Omental fat pad (tissue), 4 donors: ENCODE measurements around the gene PM20D2. TPM values are rescaled to one million over a fixed set of nuclear protein-coding genes. Genes with fewer than 3 reads are reported as not detected.
A peak's percentile ranks its signal among the peaks of the same experiment; 100 is the strongest.

Experiments
- ATAC-seq: fragments of 150-250 bp; one replicate; pipeline ENCODE4 v1.9.1; 2016; ENCODE audit warnings: mild to moderate bottlenecking, moderate library complexity; ENCODE audit not compliant: low FRiP score
- DNase-seq: peaks from one replicate; pipeline ENCODE4 v3.0.0-alpha.2; 2019; ENCODE audit warnings: low spot score
- CTCF ChIP-seq, 3 donors: fragments of 450-650 bp; IDR thresholded peaks; one replicate each; pipeline ENCODE4 v1.5.1; 2016 to 2017; ENCODE audit warnings: antibody characterized with exemption in 3 of 3, mild to moderate bottlenecking in 3 of 3, moderate library complexity in 2 of 3
- total RNA-seq, 4 donors: library from RNA; depleted of rRNA; stranded (reverse); fragments of >200 nt; gene quantifications; one replicate each; pipeline ENCODE4 v1.1.0, GENCODE V29; 2016

PM20D2 gene
- total RNA-seq, 4 donors from 2014 or later = 7.1 to 13.5 (median 10.1) TPM

DNA sequence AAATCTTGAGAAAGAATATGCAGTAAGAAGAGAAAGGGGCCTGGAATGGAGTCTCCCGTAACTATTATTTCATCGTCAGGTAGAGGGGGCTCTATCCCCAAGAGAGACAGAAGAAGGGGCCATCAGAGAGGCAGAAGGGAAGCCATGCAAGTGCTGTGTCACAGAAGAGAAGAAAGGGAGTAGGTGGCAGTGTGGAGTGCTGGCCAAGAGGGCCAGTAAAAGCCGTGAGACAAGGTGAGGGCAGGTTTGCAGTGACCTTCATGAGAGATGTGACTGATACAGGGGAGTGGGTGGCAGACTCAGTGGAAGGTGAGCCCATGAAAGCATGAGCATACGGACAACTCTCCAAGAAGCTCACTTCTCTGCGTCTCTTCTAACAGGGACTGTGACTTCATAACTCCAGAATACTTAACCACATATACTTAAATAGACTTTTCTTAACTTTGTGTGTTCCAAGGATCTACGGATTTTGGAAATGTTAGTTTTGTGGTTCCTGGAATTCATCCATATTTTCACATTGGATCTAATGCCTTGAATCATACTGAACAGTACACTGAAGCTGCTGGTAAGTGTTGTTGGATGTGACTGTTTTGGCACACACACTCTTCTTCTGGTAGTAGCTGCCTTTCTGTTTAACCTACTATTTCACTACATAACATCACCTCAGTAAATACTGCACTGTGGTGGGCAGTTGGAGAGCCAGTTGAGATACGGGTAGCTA lies 15.6 kb downstream of the PM20D2 start:
- DNase-seq (no peak), ATAC-seq (peak; percentile 41)
- no peak for TF ChIP-seq CTCF (IDR thresholded peaks at IDR 0.05)

- TF ChIP-seq CTCF (IDR thresholded peaks at IDR 0.05) = no peak
- DNase-seq = no peak
- ATAC-seq = peak; percentile 19
Measured at GRCh38 chr6:89162047-89162371, 16.2 kb downstream of the PM20D2 start.

GRCh38 chr6:89172131-89172530 lies 26.3 kb downstream of the PM20D2 start:
- ATAC-seq (no peak), DNase-seq (no peak)
- TF ChIP-seq CTCF (IDR thresholded peaks at IDR 0.05) = no peak

- ATAC-seq (no peak), DNase-seq (no peak)
- no peak for TF ChIP-seq CTCF (IDR thresholded peaks at IDR 0.05)
Measured at GRCh38 chr6:89173634-89174033, 27.8 kb downstream of the PM20D2 start.

- no peak for TF ChIP-seq CTCF (IDR thresholded peaks at IDR 0.05)
- no peak for ATAC-seq
- no peak for DNase-seq
Measured at GRCh38 chr6:89180112-89180511, 34.3 kb downstream of the PM20D2 start.

DNA sequence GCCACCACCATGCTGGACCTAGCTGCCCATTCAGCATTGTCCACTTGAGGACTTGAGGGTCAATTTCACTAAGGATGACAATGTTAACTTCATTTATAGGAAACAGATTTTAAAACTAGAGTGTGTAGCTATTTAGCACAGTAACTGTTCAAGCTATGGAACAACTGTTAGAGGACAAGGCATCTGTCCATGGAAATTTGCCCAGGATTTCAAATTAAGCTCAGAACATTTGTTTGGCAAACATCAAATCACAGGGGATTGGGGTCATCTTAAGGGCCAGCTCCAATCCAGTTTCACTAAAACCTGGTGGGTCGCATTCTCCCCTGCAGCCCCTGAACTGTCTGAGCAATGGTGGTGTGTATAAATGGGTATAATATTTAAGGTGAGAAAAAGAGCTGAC lies 35.1 kb downstream of the PM20D2 start:
- ATAC-seq = no peak
- TF ChIP-seq CTCF (IDR thresholded peaks at IDR 0.05) = no peak
- no peak for DNase-seq

- TF ChIP-seq CTCF (IDR thresholded peaks at IDR 0.05) = no peak
- ATAC-seq (no peak), DNase-seq (no peak)
Measured at GRCh38 chr6:89183294-89183693, 37.4 kb downstream of the PM20D2 start.
